Jurkat, Clone E6-1 (cell line): ENCODE data around the gene STX8.
"Not testable (repeated sequence)": the region's sequence is repeated elsewhere in the genome, so short reads cannot be mapped to it uniquely, and the experiment has no call there.

Experiments
- DNase-seq: peaks from one replicate; pipeline ENCODE4 v3.0.0-alpha.2; 2011; ENCODE audit warnings: low read depth, low spot score
- H3K4me3 ChIP-seq: 2 replicates; pipeline ENCODE4 v1.5.1; 2011; ENCODE audit warnings: mild to moderate bottlenecking, low read length, control low read depth, moderate library complexity

Gene STX8

GRCh38 chr17:9419932-9420453, 155.6 kb downstream of the STX8 start:
- no peak for DNase-seq
- no peak overlapping the region for H3K4me3 ChIP-seq

DNA sequence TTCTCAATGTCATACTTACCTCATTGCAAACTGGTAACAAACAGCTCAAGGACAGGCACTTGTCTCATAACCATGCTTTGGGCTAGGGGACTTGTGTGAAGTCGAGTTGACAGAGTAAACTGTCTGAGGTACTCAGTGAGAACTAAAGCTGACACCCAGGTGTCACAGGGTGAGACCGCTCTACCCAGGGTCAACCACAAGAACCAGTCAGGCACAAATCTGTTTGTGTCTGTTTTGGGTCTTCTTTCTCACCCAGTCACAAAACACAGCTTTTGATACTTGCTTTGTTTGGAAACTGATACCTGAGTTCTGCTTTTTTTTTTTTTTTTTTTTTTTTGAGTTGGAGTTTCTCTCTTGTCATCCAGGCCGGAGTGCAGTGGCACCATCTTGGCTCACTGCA, 161.1 kb downstream of the STX8 start:
- no peak overlapping the region for H3K4me3 ChIP-seq
- no peak for DNase-seq

- no peak for DNase-seq
- H3K4me3 ChIP-seq: no peak overlapping the region
Observed at GRCh38 chr17:9410737-9411136, 164.9 kb downstream of the STX8 start.

DNA sequence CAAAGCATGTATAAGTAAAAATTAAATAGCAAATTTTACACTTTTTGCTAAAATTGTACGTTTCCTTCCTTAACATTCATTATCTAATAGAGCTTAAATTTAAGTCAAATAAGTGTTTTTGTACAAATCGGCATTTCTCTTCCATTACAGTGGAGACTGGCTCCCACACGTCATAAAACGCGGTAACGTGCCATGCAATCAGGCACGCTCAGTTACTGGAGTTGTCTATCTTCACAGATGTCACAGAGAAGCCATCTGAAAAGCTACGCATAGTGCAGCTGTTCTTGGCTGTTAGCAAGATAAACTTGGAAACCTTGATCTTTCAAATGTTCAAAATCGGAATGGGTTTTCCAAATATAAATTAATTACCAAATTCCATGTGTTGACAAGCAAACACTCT, 165.3 kb downstream of the STX8 start:
- no peak for DNase-seq
- no peak overlapping the region for H3K4me3 ChIP-seq

GRCh38 chr17:9409878-9410277, 165.7 kb downstream of the STX8 start:
- H3K4me3 ChIP-seq: no peak overlapping the region
- DNase-seq: no peak

DNA sequence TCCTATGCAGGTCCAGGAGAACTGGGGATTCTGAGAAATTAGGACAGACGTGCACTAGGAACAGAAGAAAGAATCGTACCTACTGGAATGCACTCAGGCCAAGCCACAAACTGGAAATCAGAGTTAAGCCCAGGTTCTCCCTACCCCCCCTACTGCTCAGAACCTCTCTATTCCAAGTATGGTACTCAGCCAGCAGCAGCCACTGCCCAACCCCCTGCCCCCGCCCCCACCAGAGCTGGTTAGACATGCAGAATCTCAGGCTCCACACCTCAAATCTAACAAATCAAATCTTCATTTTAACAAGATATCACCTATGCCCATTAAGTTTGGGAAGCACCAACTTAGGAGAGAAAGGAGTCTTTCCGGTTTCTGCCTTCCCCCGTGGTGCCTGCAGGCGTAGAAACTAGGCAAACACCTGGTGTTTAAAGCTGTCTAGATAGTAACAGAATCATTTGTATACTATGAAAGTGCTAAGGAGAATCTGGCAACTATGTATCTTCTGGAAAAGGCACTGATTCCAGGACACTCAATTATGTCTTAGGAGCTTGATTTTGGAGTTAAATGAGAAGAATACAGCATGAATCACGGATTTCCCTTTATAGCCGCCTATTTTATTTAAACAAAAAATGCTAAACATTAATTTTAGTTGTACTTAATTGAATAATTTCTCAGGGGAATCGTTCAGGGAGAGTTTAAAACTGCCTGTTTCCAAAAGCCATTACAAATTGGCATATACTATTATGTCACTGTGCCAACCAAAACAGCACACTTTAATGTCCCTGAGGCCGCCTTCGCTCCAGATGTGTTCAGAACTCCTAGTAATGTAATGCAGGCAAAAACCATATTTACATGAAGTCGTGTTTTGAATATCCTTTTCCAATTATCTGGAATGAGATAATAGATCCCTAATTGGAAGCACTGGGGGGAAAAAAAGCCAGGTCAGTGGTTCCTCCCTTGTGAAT, 166.5 kb downstream of the STX8 start:
- no peak overlapping the region for H3K4me3 ChIP-seq
- DNase-seq: no peak

DNA sequence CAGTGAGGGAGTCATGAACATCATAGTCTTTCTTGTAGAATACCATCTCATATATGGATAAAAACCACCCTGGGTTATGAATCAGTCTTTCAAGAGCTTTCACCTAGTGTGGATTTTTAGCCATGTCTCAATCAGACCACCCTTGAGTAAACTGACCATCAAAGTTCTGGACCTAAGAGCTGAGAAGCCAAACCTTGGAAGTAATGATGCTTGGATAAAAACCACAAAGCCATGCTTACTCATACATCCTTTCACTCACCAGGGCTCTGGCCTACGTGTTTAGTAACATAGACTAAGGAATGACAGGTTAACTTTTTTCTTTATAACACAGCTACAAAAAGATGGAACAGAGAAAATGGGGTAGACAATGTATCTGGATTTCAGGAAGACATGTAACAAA, 167.2 kb downstream of the STX8 start:
- no peak for DNase-seq
- H3K4me3 ChIP-seq: no peak overlapping the region

GRCh38 chr17:9406046-9406606, 169.5 kb downstream of the STX8 start:
- no peak for DNase-seq
- H3K4me3 ChIP-seq: no peak overlapping the region

- H3K4me3 ChIP-seq: no peak overlapping the region
- no peak for DNase-seq
Observed at GRCh38 chr17:9403257-9403656, 172.4 kb downstream of the STX8 start.

DNA sequence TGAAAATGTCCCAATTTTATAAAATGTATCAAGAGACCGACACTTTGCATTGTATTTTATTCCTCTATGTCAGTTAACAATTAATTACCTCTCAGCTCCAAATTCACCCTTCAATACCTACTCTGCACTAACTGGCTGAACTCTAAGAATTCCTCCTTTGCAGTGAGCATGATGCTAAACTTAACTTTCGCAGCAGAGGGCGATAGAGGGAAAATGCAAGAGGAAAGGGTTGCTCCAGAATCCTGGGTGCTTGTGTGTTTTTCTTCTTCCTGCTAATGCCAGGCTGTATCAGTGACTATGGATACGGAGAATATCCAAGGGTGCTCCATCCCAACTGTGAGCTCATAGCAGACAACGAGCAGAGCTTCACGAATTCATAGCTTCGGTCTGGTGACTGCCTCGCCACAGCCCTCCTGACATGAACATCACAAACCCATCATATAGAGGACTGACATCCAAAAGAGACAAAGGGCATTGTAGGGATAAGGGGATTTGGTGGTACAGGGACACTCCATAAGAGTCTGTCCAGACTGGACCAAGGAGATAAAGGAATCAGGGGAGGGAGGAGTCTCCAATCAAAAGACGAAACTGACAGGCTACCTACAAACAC, 172.9 kb downstream of the STX8 start:
- DNase-seq: peak; percentile 24
- H3K4me3 ChIP-seq: no peak overlapping the region

- no peak for DNase-seq
- no peak overlapping the region for H3K4me3 ChIP-seq
Observed at GRCh38 chr17:9401434-9401833, 174.2 kb downstream of the STX8 start.

- no peak for DNase-seq
- no peak overlapping the region for H3K4me3 ChIP-seq
Observed at GRCh38 chr17:9389111-9389527, 186.5 kb downstream of the STX8 start.

- no peak overlapping the region for H3K4me3 ChIP-seq
- DNase-seq: no peak
Observed at GRCh38 chr17:9386401-9386800, 189.2 kb downstream of the STX8 start.

GRCh38 chr17:9383826-9384225, 191.8 kb downstream of the STX8 start:
- no peak for DNase-seq
- no peak overlapping the region for H3K4me3 ChIP-seq

- no peak for DNase-seq
- H3K4me3 ChIP-seq: no peak overlapping the region
Observed at GRCh38 chr17:9382626-9383025, 193.0 kb downstream of the STX8 start.

- DNase-seq: no peak
- H3K4me3 ChIP-seq: no peak overlapping the region
Observed at GRCh38 chr17:9381068-9381467, 194.6 kb downstream of the STX8 start.

GRCh38 chr17:9380361-9380760, 195.3 kb downstream of the STX8 start:
- no peak overlapping the region for H3K4me3 ChIP-seq

DNA sequence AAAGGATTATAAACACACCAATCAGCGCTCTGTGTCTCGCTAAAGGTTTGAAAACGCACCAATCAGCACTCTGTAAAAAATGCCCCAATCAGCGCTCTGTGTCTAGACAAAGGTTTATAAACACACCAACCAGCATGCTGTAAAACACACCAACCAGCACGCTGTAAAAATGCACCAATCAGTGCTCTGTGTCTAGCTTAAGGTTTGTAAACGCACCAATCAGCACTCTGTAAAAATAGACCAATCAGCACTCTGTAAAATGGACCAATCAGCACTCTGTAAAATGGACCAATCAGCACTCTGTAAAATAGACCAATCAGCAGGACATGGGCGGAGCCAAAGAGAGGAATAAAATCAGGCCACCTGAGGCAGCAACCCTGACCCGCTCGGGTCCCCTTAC, 199.4 kb downstream of the STX8 start:
- not testable (repeated sequence) for H3K4me3 ChIP-seq, DNase-seq

More at GRCh38 chr17:9380361-9380760, 195.3 kb downstream of the STX8 start:
- DNase-seq: no peak

DNA sequence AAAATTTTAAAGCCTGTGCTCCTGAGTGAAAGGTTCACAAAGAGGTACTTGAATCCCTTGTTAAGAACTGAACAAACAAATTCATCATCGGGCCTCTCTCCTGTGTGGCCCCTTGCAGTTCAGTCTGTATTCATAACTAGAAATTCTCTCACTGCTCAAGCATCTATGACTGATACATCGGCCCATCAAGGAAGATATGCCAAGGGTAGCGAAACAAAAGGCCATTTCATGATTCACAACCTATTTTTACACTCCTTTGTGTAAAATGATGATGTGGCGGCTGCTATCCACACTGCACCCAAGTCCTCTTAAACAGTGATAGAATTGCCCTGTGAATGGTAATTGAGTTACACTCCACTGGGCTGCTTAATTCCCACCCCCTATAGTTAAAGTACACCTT, 204.6 kb downstream of the STX8 start:
- no peak for DNase-seq
- no peak overlapping the region for H3K4me3 ChIP-seq

DNA sequence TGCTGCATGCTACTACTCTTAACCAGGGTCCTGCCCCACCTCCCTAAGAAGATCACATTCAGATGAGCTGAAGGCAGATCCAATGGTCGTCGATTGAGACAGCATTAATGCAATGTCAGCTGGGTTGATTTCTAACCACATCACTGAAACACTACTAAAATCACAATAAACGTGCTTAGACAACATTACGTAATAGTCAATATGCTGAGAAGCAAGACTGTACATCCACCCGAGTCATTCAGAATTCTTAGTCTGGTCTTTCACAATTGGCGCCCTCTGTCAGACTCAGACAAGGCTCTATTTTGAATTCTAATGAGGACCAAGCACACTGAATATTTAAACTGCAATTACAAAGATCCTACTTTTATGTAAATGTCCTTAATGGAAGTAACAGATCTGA, 205.2 kb downstream of the STX8 start:
- DNase-seq: no peak
- H3K4me3 ChIP-seq: no peak overlapping the region
